Activated effector memory CD4-positive, alpha-beta T cell treated with Interleukin-2 at 50 U/mL for 16 hours (primary cell): ENCODE measurements around the gene ADGRA1.
"Not testable (repeated sequence)": the region's sequence is repeated elsewhere in the genome, so short reads cannot be mapped to it uniquely, and the experiment has no call there.

Experiments
- DNase-seq: peaks from one replicate; pipeline ENCODE4 v3.0.0-alpha.2; 2020

ADGRA1 gene, protein sequence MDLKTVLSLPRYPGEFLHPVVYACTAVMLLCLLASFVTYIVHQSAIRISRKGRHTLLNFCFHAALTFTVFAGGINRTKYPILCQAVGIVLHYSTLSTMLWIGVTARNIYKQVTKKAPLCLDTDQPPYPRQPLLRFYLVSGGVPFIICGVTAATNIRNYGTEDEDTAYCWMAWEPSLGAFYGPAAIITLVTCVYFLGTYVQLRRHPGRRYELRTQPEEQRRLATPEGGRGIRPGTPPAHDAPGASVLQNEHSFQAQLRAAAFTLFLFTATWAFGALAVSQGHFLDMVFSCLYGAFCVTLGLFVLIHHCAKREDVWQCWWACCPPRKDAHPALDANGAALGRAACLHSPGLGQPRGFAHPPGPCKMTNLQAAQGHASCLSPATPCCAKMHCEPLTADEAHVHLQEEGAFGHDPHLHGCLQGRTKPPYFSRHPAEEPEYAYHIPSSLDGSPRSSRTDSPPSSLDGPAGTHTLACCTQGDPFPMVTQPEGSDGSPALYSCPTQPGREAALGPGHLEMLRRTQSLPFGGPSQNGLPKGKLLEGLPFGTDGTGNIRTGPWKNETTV

DNA sequence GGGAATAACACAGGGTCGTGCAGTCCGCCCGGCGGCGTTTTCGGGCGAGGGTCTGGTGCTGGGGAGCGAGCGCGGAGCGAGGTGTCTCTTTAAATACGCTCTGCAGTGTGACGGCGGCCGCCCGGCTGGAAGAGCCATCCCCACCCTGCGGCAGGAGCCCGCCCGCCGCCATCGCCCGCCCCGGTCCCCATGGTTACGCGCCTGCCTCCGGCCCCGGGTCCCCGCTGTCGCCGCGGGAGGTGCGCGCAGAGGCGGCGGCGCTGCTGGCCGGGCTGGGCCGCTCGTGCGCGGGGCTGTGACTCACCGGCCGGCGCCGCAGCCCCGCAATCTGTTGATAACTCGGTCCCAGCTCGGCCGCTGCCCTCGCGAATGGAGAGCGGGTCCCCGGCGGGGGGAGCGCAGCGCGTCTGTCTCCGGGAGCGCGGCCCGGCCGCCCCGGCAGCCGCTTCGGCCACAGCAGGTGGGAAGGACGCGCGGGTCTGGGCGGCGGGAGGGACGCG is at the start of gene ADGRA1:
ADGRA1 (plus strand) TSS at position 246 of the 500 bp plus-strand sequence. CDS start 986 bp downstream, outside the sequence.
- no peak for DNase-seq

DNA sequence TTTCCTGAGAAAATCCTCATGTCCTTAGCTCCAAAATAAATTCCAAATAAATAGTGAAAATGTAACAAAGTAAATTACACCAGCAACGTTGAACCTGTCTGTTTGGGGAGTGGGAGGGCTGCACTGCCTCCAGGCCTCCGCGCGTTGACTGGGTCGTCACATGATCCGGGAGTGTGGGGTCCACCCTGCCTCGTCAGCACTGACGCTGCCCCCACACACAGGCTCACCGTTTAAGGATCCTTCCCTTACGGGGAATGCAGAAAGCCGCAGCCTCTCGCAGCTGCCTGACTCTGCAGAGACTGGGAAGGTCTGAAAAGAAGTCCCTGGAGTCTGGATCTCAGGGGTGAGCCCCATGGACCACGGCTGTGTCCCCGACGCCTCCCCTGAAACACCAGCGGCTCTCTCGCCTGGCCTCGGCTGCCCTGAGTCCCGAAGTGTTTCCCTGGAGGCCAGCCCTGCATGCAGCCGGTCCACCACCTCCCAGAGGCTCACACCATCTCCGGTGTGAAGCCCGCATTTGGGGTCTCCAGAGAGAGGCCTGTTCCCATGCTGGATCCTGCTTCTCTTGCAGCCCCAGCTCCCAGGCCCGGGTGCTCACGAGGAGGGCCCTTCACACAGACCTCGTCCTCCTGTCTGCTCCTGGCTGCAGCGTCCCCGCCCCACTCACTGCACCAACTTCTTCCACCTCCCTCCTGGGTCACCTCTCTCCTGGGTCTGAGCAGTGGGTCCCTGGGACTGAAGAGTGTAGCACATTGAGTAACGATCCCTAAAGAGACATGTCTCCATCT is 49.5 kb upstream of the ADGRA1 start:
- no peak for DNase-seq

DNA sequence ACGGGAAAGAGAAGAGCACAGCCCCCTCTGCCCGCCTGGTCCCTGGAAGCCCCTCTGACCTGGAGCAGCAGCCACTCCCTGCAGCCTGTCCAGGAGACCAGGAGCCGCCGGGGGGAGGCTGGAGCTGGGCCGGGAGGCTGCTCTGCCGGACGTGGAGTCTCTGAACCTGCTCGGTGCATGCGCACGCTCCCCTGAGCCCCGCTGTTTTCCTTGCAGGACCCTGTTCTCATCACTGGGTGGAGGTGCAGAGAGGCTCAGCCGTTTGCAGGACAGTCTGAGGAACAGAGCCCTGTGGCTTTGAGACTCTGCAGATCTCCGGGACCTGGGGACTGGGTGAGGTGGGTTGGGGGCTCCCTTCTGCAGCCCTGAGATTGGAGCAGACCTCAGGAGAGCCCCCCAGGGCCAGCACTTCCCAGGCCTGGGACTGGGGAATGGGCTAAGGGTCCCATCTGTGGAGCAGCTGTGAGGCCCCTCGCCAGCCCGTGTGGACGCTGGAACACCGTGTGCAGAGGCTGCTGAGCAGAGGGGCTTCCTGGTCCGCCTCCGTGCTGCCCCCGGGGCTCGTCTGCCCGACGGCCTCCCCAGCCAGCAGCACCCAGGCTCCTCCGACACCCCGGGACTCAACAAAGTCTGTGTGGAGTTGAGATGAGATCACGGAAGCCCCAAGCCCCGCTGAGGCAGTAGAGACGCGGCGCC is 48.5 kb upstream of the ADGRA1 start:
- no peak for DNase-seq

- DNase-seq = no peak
These were observed 47.9 kb upstream of the ADGRA1 start for GRCh38 chr10:133039803-133040165.

DNA sequence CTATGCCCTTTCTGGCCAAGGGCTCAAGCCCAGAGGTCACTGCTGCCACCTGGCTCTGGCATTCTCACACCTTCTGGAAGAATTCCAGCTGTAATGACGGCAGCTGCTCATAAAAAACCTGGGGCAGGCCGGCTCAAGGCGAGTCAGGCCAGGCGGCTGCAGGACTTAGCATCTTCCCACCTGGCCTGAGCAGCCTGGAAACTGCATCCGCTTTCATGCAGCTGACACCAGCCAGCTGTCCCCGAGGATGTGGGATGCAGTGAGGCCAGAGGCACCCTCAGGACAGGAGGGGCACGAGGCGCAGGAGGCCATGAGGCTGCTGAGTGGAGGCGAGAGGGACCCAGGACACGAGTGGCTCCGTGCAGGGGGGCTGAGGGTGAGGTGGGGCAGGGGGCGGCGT is 47.5 kb upstream of the ADGRA1 start:
- no peak for DNase-seq

DNA sequence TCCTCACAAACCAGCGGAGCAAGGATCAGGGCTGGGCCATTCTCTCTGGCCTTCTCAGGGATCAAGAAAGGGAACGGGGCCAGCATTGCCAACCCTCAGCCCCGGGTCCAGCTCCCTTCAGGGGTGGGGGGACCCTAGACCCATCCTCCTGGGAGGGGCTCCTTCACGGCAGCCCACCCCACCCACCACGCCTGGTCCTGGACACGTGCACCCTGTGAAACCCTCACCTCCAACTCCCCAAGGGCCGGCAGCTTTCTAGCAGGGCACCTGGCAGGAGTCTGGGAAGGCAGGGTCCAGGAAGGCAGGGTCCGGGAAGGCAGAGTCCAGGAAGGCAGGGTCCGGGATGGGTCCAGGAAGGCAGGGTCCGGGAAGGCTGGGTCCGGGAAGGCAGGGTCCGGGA is 46.6 kb upstream of the ADGRA1 start:
- DNase-seq = no peak

- no peak for DNase-seq
These were observed 45.7 kb upstream of the ADGRA1 start for GRCh38 chr10:133042061-133042460.

DNA sequence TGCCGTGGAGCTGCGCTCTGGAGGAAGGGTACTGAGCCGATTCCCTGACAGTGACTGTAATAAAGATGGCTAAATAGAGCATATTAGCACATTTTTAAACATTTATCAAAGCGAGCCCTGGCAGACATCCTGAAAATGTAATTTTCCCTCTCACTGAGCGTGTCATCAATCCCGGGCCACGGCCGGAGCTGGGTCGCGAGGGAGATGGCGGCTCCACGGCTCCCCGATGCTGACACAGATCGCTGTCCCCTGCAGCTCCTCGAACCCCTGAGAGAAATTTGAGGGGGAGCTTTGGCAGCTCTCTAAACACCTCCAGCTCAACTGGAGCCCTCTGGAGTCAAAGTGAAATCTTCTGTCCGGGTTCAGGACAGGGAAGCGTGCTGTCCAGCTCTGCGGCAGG is 44.9 kb upstream of the ADGRA1 start:
- no peak for DNase-seq

DNA sequence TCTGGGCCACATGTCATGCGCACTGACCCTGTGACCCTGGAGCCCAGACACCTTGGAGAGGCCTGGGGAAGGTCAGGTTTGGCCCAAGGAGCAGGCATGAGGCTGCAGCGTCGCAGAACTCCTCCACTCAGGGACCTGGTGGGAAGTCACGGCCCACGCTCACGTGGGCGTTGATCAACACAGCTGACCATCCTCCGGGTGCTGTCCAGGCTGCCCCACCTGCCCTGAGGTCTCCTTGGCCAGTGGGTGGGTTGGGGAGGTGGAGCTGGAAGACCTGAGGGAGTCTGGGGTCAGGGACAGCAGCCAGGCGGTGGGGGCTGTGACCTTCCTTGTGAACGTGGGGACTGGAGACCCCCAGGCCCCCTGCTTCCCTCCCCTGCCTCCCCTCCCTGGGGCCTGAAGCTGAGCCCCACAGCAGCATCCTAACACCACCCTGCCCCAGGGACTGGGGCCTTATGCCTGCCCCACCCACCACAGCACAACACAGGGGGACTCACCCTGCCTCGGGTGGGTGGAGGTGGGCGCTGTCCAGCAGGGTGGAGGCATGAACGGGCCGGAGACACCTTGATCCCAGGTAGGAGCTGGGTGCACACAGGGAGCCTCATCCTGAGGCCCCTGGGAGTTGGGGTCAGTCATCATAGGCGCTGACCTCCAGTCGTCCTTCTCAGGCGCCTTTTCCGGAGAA is 44.0 kb upstream of the ADGRA1 start:
- DNase-seq = no peak

DNA sequence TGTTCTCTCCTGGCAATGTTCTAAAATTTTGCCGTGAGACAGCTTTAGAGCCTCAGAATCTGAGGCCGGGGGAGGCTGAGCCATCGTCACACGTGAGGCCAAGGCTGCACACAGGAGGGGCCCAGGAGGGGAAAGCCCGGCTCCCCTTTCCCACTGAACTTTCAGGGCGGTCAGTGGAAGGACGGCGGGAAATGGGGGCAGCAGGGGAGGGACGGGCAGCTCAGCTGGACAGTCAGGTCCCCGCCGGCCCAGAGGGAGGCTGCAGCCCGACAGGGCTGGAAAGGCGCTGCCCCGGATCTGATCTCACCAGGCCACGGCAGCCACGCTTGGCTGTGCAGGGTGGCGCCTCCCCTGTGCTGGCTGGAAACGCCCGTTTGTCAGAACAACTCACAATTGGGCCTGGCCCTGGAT is 43.3 kb upstream of the ADGRA1 start:
- no peak for DNase-seq

GRCh38 chr10:133045556-133046389 is 42.0 kb upstream of the ADGRA1 start:
- no peak for DNase-seq

GRCh38 chr10:133046390-133046765 is 41.3 kb upstream of the ADGRA1 start:
- no peak for DNase-seq

DNA sequence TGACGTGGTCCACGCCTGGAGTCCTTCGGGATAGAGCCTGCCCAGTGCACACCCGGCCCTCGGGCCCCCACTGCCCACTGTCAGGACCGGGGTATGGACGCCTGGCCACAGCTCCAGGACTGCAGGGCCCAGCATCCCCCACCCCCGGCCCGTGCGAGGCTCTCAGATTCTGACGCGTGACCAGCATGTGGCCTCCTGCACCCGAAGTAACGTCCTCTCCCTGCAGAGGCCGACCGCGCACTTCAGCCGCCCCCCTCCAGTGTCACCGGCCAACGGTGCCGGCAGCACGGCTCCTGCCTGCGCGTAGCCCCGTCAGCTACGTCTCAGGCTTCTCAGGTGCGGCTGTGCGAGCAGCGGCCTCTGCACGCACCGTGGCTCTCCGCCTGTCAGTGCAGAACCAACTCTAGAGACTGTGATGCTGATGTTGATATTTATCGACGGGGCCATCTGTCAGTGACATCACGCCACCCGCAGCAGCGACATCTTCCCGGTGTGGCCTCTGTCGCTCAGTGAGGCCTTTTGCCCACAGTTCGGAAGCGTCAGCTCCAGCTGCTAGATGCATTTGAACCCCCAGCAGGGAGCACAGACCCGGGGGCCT is 40.1 kb upstream of the ADGRA1 start:
- no peak for DNase-seq

DNA sequence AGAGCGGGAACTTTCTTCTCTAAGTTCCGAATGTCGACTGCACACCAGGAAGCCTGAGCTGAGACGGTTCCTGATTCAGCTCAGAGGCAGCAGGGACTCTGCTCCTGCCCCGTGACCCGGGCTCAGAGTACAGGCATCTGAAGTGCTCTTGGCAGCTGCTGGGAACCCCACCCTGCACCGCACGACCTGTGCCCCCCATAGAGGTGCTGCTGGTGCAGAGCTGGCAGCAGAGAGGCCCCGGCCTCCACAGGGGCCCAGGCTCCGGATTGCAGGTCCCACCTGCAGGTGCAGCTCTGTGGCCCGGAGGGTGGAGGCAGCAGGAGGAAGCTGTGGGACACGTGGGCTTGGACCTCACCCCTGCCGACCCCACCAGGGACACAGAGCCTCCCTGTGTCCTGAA is 39.5 kb upstream of the ADGRA1 start:
- DNase-seq = no peak

DNA sequence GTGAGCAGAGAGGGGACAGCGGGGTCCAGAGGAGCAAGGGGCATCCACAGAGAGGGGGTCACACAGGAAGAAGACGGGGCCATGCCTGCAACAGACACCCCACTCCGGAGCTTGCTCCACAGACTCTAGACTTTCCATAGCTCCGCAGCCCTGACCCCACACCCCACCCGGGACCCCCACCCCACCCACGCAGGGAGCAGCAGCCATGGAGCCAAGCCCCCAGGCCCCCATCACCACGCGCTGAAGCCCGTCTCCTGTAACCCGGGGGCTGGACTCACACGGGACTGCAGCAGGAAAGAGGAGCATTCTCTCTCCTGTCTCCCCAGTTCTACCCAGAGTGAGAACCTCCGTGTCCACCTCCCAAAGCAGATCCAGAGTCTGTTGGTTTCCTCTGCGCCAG is 38.8 kb upstream of the ADGRA1 start:
- DNase-seq = no peak

GRCh38 chr10:133049639-133050038 is 38.1 kb upstream of the ADGRA1 start:
- no peak for DNase-seq

- no peak for DNase-seq
These were observed 37.4 kb upstream of the ADGRA1 start for GRCh38 chr10:133050371-133050770.

GRCh38 chr10:133052076-133052475 is 35.6 kb upstream of the ADGRA1 start:
- DNase-seq = no peak

GRCh38 chr10:133053527-133054133 is 34.1 kb upstream of the ADGRA1 start:
- not testable (repeated sequence) for DNase-seq

DNA sequence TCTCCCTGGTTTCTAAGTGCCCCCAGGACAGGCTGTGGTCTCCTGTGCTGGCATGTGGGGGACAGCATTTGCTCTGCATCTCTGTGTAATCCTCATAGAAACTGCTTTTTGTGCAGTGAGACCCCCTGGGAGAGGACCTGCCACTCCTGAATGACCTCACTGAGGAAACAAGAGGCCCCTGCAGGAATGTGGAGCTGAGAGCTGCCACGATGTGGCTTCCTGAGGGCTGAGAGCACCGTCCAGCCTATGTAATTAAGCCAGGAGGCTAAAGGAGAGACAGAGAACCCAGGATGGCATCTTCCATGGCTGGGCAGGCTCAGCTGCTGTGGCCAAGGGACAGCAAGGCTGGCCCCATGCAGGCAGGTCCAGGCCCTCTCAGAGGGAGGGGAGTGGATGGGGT is 32.3 kb upstream of the ADGRA1 start:
- DNase-seq = no peak

GRCh38 chr10:133056001-133056400 is 31.7 kb upstream of the ADGRA1 start:
- DNase-seq = no peak
